ENCODE measurements around the gene PPP1R1B.

Gene PPP1R1B

GRCh38 chr17:39642291-39643074 lies 15.7 kb downstream of the PPP1R1B start:
- Histone ChIP-seq H3K4me3 (ENCODE audit: insufficient read depth, low read depth, low read length) (no peak overlapping the region), H3K27me3 (ENCODE audit: control insufficient read depth, insufficient read depth, low read length, poor library complexity, severe bottlenecking) (no peaks in the 10 kb centered on the region), H3K4me1 (ENCODE audit: control insufficient read depth, insufficient read depth, low read length) (peaks cover 26% of the 10 kb centered on the region), H3K9me3 (ENCODE audit: control insufficient read depth, low read length) (no peaks in the 10 kb centered on the region), H3K36me3 (ENCODE audit: control insufficient read depth, insufficient read depth, low read length) (no peaks in the 10 kb centered on the region), H3K27ac (ENCODE audit: insufficient read depth, low read depth, low read length, poor library complexity, severe bottlenecking) (no peak overlapping the region)
- WGBS, 2 experiments, result 91 to 93% methylated on average over 9 of the region's 9 CpGs

DNA sequence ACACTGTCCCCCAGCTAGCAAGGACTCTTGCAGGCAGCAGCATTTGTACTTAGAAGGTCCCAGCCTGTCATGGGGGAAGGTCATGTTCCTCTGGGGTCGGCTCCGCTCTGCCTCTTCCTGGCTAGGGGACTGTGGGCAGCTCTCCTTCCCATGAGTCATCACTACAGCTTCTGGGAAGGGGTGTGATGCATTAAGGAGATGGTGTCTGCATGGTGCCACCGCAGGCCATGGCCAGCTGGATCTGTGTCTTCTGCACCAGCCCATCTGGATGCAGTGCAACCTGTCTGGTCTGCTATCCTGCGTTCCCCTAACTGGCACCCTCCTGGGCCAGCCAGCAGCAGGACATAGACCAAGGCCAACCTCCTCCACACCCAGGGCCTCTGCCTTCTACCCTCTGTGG lies 16.5 kb downstream of the PPP1R1B start:
- no peak overlapping the region for H3K4me3 ChIP-seq (ENCODE audit: insufficient read depth, low read depth, low read length)
- no peak overlapping the region for H3K27ac ChIP-seq (ENCODE audit: insufficient read depth, low read depth, low read length, poor library complexity, severe bottlenecking)
- H3K9me3 ChIP-seq (ENCODE audit: control insufficient read depth, low read length), result no peaks in the 10 kb centered on the region
- no peaks in the 10 kb centered on the region for H3K36me3 ChIP-seq (ENCODE audit: control insufficient read depth, insufficient read depth, low read length)
- 88 to 93% methylated on average over 4 of the region's 4 CpGs for WGBS, 2 experiments
- H3K4me1 ChIP-seq (ENCODE audit: control insufficient read depth, insufficient read depth, low read length), result peaks cover 19% of the 10 kb centered on the region
- no peaks in the 10 kb centered on the region for H3K27me3 ChIP-seq (ENCODE audit: control insufficient read depth, insufficient read depth, low read length, poor library complexity, severe bottlenecking)

DNA sequence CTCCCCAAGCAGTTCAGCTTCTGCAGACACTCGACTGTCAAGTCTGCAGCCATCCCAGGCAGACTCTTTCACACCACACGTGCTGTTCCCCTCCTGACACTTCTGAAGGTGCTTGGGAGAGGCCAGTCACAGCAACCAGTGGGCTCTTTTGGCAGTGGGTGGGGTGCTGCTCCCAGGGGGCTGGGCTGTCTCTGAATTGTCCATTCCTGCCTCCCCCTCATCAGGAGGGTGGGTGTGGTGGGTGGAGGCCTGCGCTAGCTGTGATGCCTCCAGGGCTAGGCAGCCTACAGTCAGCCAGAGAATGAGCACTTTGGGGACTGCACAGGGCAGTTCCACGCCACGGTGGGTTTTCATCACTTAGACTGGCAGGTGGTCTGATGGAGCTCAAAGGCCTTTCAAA lies 20.5 kb downstream of the PPP1R1B start:
- H3K36me3 ChIP-seq (ENCODE audit: control insufficient read depth, insufficient read depth, low read length), result no peaks in the 10 kb centered on the region
- 88% methylated on average over 5 of the region's 5 CpGs for WGBS, 2 experiments
- H3K9me3 ChIP-seq (ENCODE audit: control insufficient read depth, low read length), result no peaks in the 10 kb centered on the region
- no peak overlapping the region for H3K27ac ChIP-seq (ENCODE audit: insufficient read depth, low read depth, low read length, poor library complexity, severe bottlenecking)
- peaks cover 15% of the 10 kb centered on the region for H3K4me1 ChIP-seq (ENCODE audit: control insufficient read depth, insufficient read depth, low read length)
- no peak overlapping the region for H3K4me3 ChIP-seq (ENCODE audit: insufficient read depth, low read depth, low read length)
- H3K27me3 ChIP-seq (ENCODE audit: control insufficient read depth, insufficient read depth, low read length, poor library complexity, severe bottlenecking), result no peaks in the 10 kb centered on the region

DNA sequence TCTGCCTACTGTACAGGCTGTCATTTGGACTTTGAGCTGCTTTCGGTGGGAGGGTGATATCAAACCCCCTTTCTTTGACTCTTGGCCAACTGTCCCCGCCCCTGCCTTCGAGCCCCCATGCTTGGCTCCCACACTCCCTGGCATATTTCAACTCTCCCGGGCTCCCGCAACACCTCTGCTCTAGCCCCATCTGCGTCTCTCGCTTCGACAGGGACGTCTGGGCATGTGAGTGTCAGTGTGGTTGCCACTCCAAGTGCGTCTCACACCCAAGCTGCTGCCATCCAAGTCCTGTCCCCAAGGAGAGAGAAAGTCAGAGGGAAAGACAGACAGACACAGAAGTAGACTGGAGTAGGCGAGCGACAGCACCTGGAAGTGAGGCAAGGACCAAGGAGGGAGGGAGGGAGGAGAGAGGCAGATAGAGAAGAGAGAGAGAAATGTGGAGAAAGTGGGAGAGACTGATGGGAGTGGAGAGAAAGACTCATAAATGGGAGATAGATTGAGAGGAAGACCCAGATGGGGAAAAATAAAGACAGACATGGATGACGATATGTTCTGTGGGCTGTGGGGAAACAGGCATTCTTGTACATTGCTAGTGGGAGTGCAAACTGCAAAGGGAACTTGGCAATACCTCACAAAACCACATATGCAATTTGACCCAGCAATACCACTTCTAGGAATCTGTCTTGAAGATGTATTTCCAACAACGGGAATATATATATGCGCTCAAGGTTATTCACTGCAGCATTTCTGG lies 22.0 kb downstream of the PPP1R1B start:
- Histone ChIP-seq H3K9me3 (ENCODE audit: control insufficient read depth, low read length) (no peaks in the 10 kb centered on the region), H3K4me1 (ENCODE audit: control insufficient read depth, insufficient read depth, low read length) (peaks cover 30% of the 10 kb centered on the region), H3K4me3 (ENCODE audit: insufficient read depth, low read depth, low read length) (no peak overlapping the region), H3K36me3 (ENCODE audit: control insufficient read depth, insufficient read depth, low read length) (no peaks in the 10 kb centered on the region), H3K27ac (ENCODE audit: insufficient read depth, low read depth, low read length, poor library complexity, severe bottlenecking) (no peak overlapping the region), H3K27me3 (ENCODE audit: control insufficient read depth, insufficient read depth, low read length, poor library complexity, severe bottlenecking) (no peaks in the 10 kb centered on the region)
- WGBS, 2 experiments, result 91 to 92% methylated on average over 15 of the region's 15 CpGs

- Histone ChIP-seq H3K4me1 (ENCODE audit: control insufficient read depth, insufficient read depth, low read length) (peaks cover 35% of the 10 kb centered on the region), H3K27me3 (ENCODE audit: control insufficient read depth, insufficient read depth, low read length, poor library complexity, severe bottlenecking) (no peaks in the 10 kb centered on the region), H3K27ac (ENCODE audit: insufficient read depth, low read depth, low read length, poor library complexity, severe bottlenecking) (no peak overlapping the region), H3K9me3 (ENCODE audit: control insufficient read depth, low read length) (no peaks in the 10 kb centered on the region), H3K4me3 (ENCODE audit: insufficient read depth, low read depth, low read length) (no peak overlapping the region), H3K36me3 (ENCODE audit: control insufficient read depth, insufficient read depth, low read length) (no peaks in the 10 kb centered on the region)
- 95 to 96% methylated on average over 11 of the region's 11 CpGs for WGBS, 2 experiments
These were observed 23.4 kb downstream of the PPP1R1B start for GRCh38 chr17:39650121-39650579.

- peak overlapping the region; percentile 79 for H3K27ac ChIP-seq (ENCODE audit: insufficient read depth, low read depth, low read length, poor library complexity, severe bottlenecking)
- 76 to 82% methylated on average over 8 of the region's 8 CpGs for WGBS, 2 experiments
These were observed 25.3 kb downstream of the PPP1R1B start for GRCh38 chr17:39651923-39652586.

DNA sequence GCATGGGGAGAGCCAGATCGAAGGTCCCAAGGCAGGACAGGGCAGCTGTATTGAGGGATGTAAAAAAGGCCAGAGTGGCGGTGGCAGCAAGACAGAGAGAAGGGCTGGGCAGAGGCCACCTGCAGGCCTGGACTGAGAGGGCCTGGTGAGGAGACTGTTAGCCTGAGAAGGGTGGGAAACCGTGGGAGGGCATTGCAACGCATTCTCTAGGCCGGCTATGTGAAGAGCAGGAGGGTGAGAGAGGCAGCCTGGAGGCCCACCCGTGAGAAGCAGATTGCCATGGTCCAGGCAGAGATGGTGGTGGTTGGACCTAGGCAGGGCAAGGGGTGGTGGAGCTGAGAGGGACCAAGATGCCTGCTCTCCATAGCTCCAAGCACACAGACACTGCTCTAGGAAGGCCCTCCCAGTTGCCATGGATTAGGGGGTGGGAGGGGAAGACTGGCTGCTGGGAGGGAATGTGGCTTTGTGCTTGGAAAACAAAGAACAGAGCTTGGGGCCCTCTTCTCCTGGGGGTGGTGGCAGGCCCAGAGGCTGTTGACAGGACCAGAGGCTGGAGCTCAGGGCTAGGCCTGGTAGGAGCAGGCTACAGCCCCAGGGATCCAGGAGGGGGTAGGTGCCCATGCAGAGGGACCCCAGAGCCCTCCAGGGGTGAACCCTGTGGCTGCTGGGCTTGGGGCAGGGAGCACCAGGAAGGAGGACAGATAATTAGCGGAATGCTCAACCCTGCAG lies 26.0 kb downstream of the PPP1R1B start:
- no peaks in the 10 kb centered on the region for H3K9me3 ChIP-seq (ENCODE audit: control insufficient read depth, low read length)
- 30 to 31% methylated on average over 7 of the region's 7 CpGs for WGBS, 2 experiments
- H3K4me3 ChIP-seq (ENCODE audit: insufficient read depth, low read depth, low read length), result peak overlapping the region; percentile 15
- H3K4me1 ChIP-seq (ENCODE audit: control insufficient read depth, insufficient read depth, low read length), result peaks cover 35% of the 10 kb centered on the region
- no peaks in the 10 kb centered on the region for H3K27me3 ChIP-seq (ENCODE audit: control insufficient read depth, insufficient read depth, low read length, poor library complexity, severe bottlenecking)
- peaks cover 2% of the 10 kb centered on the region for H3K36me3 ChIP-seq (ENCODE audit: control insufficient read depth, insufficient read depth, low read length)
- peak overlapping the region; percentile 79 for H3K27ac ChIP-seq (ENCODE audit: insufficient read depth, low read depth, low read length, poor library complexity, severe bottlenecking)

More at GRCh38 chr17:39651923-39652586, 25.3 kb downstream of the PPP1R1B start:
- peaks cover 35% of the 10 kb centered on the region for H3K4me1 ChIP-seq (ENCODE audit: control insufficient read depth, insufficient read depth, low read length)
- H3K36me3 ChIP-seq (ENCODE audit: control insufficient read depth, insufficient read depth, low read length), result no peaks in the 10 kb centered on the region
- H3K4me3 ChIP-seq (ENCODE audit: insufficient read depth, low read depth, low read length), result no peak overlapping the region
- H3K9me3 ChIP-seq (ENCODE audit: control insufficient read depth, low read length), result no peaks in the 10 kb centered on the region
- H3K27me3 ChIP-seq (ENCODE audit: control insufficient read depth, insufficient read depth, low read length, poor library complexity, severe bottlenecking), result no peaks in the 10 kb centered on the region

GRCh38 chr17:39653316-39653661 lies 26.5 kb downstream of the PPP1R1B start:
- peaks cover 35% of the 10 kb centered on the region for H3K4me1 ChIP-seq (ENCODE audit: control insufficient read depth, insufficient read depth, low read length)
- no peaks in the 10 kb centered on the region for H3K9me3 ChIP-seq (ENCODE audit: control insufficient read depth, low read length)
- H3K27ac ChIP-seq (ENCODE audit: insufficient read depth, low read depth, low read length, poor library complexity, severe bottlenecking), result peak overlapping the region; percentile 79
- H3K36me3 ChIP-seq (ENCODE audit: control insufficient read depth, insufficient read depth, low read length), result peaks cover 4% of the 10 kb centered on the region
- 79 to 81% methylated on average over 12 of the region's 12 CpGs for WGBS, 2 experiments
- peak overlapping the region; percentile 15 for H3K4me3 ChIP-seq (ENCODE audit: insufficient read depth, low read depth, low read length)
- no peaks in the 10 kb centered on the region for H3K27me3 ChIP-seq (ENCODE audit: control insufficient read depth, insufficient read depth, low read length, poor library complexity, severe bottlenecking)

DNA sequence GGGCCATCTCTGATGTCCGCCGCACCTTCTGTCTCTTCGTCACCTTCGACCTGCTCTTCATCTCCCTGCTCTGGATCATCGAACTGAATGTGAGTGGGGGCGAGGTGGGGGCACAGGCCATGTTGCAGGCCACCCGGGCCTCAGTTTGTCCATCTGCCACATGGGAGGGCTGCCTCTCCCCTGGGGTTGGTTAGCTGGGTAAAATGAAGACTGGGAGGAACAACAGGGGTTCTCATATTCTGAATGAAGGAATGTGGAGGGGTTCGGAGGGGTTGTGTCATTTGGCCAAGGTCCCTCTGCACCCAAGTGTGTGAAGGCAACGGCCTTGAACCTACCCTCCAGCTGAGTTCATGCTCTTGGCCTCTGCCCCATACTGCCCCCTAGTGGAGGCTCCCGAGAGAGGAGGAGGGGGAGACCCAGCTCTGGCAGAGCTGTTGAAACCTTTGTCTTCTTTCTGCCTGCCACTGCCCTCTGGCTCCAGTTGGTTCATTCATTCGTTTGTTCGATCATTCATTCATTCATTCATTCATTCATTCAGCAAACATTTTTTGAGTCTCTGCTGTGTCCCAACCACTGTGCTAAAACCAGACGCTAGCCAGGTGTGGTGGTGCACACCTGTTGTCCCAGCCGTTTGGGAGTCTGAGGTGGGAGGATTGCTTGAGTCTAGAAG lies 27.0 kb downstream of the PPP1R1B start:
- peaks cover 35% of the 10 kb centered on the region for H3K4me1 ChIP-seq (ENCODE audit: control insufficient read depth, insufficient read depth, low read length)
- H3K4me3 ChIP-seq (ENCODE audit: insufficient read depth, low read depth, low read length), result no peak overlapping the region
- H3K9me3 ChIP-seq (ENCODE audit: control insufficient read depth, low read length), result no peaks in the 10 kb centered on the region
- H3K27me3 ChIP-seq (ENCODE audit: control insufficient read depth, insufficient read depth, low read length, poor library complexity, severe bottlenecking), result no peaks in the 10 kb centered on the region
- WGBS, 2 experiments, result 82% methylated on average over 14 of the region's 14 CpGs
- H3K36me3 ChIP-seq (ENCODE audit: control insufficient read depth, insufficient read depth, low read length), result peaks cover 4% of the 10 kb centered on the region
- no peak overlapping the region for H3K27ac ChIP-seq (ENCODE audit: insufficient read depth, low read depth, low read length, poor library complexity, severe bottlenecking)
